GM21717 (cell line): ENCODE measurements around the gene DSTN.

ENCODE experiments used
- ATAC-seq: cut with Tn5 transposase; IDR thresholded peaks from one replicate; pipeline ENCODE4 v1.9.1; 2021; ENCODE audit warnings: mild to moderate bottlenecking, moderate library complexity; ENCODE audit not compliant: unreplicated experiment

DSTN gene

GRCh38 chr20:17622851-17623508, 53.1 kb downstream of the DSTN start:
- ATAC-seq, result no peak

DNA sequence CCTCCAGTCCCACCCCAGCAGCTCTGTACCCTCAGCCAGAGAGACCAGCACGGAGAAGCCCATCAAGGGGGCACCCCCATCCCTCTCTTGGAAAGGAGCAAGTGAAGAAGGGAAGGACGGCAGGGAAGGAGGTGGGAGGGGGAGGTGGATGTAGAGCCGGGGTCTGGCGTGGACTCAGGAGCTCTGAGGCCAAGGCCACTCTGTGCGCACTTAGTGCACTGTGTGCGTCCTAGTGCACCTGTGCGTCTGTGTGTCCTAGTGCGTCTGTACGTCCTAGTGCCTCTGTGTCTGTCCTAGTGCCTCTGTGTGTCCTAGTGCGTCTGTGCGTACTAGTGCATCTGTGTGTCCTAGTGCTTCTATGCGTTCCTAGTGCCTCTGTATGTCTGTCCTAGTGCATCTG, 54.2 kb downstream of the DSTN start:
- ATAC-seq, result no peak

- no peak for ATAC-seq
Observed at GRCh38 chr20:17624551-17625245, 54.8 kb downstream of the DSTN start.

DNA sequence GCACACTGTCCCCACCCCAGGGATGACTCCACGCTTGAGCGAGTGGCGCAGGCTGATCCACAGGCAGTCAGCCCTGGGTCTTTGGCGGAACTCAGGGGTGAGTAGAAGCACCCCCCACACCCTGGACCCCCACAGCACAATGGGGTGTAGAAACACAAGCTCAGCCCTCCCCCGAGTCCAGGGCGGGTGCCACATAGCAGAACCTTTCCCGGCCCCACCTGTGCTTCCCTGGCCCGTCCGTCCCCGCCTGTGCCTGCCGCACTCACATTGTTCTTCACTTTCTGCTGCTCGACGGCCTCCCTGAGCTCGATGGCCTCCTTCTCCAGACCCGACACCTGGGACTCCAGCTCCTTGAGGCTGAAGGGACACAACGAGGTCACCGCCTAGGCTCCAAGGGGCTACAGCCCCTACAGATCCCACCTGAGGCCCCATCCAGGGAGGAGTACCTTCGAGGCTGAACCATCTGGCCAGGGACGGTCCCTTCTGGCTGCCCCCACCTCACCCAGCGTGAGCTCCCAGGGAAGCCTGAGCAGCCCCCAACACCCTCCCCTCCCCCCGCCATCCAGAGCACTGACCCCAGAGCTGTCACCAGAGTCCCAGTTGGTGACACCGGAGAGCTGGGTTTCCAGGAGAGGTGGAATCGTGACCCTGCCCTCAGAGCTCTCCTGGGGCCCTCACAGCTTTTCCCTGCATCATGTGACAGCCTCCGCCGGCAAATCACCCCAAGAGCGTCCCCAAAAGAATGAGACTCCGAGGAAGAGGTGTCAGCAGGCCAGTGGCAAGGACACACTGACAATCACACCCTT, 55.6 kb downstream of the DSTN start:
- ATAC-seq, result no peak

GRCh38 chr20:17626217-17627007, 56.5 kb downstream of the DSTN start:
- ATAC-seq, result no peak

DNA sequence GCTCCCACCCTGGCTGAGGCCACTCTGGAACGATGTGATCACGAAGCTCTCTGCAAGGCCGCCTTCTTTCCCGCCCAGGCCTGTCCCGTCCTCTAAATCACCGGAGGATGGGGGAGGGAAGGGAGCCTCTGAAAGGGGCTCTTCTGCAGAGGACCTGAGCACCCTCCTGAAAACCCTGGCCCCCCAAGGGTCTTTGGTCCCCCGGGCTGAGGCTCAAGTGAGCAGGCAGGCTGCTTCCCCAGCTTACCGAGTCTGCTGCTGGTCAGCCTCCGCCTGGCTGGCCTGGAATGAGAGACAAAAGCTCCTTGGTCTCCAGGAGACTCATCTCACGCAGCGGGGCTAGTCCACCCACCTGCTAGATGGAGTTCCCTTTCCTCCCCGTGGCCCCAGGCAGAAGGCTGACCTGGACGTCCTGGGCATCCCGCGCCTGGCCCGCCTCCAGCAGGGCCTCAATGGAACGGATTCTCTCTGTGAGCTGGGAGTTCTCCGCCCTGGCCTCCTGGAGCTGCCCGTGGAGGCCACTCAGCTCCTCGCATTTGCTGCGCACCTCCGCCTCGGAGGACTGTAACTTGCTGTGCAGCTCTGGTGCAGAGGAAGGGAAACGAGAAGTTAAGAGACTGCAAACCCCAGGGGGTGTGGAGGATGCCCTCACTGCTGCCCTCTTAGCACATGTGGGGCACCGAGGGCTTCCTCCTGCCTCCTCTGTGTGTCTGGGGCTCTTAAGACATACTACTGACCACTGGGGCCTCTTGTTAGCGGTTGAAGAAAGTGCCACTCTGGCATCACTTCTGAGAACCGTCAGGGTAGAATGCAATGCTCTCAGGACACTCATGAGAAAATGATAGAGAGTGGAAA, 57.5 kb downstream of the DSTN start:
- ATAC-seq, result no peak

DNA sequence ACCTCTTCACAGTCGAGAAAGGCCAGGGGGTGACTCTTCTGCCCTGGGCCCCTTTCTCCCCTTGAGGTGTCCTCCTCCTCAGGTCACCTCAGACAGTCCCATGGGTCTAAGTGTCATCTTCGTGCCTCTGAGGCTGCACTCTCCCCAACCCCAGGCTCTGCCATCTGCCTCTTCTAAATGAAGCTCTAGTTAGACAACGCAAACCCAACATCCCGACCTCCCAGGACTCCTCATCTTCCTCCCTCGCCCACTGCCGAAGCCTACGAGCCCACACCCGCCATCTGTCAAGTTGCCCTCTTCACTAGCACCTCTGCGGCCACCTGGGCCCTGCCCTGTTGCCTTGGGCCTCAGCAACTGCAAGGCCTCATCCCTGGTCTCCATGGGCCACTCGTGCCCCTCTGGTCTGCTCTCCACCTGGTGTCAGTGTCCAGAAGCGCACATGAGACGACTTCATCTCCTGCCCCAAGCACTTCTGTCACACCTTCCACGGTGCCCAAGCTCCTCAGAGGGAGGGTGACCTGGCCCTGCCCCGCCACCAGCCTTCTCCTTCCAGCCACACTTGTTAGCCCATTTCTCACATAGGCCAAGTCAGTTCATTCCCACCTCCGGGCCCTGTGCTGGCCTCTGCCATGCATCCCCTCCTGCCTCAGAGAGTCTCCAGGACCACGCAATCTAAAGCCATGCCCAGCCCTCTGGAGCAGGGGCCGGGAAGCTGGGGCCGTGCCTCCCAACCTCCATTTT, 58.4 kb downstream of the DSTN start:
- no peak for ATAC-seq

DNA sequence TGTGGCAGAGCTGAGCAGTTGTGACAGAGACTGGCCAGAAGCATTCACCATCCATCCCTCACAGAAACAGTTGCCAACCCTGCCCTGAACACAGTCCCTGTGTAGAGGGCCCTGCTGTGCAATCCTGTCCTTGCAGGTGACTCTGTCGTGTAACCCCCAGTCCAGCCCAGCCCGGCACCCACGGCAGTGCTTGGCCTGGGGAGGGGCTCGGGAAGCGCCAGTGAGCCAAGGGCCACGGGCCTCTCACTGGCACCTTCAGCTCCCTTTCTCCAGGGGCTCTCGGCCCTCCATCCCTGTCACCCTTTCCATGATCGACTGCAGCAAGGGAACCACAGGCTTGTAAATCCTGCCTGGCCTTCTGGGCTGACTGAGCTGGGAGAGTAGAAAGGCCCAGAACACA, 59.1 kb downstream of the DSTN start:
- no peak for ATAC-seq

DNA sequence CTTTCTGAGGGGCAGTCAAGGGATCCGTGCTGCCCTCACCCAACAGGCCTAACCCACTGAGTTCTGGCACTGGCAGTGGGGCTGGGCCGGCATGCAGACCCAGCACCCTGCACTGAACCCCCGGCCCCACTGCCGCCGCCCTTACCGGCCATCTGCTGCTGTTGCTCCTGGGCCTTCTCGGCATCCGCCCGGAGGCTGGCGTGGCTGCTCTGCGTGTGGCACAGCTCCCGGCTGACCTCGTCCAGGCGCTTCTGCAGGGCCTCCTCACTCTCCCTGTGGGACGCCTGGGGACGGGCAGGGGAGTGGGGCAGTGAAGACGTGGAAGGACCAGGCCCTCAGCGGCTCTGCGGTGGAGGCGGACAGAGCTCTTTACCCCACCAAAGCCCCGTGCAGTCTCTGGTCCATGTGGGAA, 59.8 kb downstream of the DSTN start:
- no peak for ATAC-seq

- ATAC-seq, result no peak
Observed at GRCh38 chr20:17630151-17630805, 60.4 kb downstream of the DSTN start.

- ATAC-seq, result no peak
Observed at GRCh38 chr20:17630806-17631195, 60.9 kb downstream of the DSTN start.

- ATAC-seq, result no peak
Observed at GRCh38 chr20:17631576-17632319, 61.9 kb downstream of the DSTN start.

- ATAC-seq, result no peak
Observed at GRCh38 chr20:17633221-17633849, 63.5 kb downstream of the DSTN start.

DNA sequence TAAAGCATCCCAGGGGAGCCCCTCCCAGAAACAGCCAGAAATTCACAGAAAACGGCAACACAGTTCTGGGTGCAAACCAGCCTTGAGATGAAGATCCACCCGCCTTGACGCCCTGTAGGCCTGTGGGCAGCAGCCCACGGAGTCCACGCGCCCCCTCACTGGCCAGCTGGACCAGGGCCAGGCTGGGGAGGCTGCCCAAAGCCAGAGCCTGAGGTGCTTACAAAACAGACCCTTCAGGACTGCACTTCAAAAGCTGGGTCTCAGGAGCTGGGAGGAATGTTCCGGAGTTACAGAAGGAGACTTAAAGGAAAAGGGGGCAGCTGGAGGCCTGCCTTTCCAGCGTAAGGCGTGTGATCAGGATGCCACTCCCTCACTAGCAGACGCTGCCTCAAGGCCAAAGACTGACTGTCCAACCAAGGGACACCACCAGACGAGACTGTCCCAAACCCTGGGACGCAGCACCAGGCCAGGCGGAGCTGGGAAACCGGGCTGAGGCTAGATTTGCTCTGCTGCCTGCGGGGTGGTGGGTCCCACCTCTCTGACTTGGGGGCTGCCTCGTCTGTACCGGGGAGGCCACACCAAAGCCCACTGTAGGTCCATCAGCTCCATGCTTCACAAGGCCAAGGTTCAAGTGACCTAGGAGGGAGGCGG, 64.1 kb downstream of the DSTN start:
- no peak for ATAC-seq

GRCh38 chr20:17634661-17635331, 64.9 kb downstream of the DSTN start:
- ATAC-seq, result no peak

- ATAC-seq, result no peak
Observed at GRCh38 chr20:17635332-17636244, 65.7 kb downstream of the DSTN start.
